ENCODE results near the gene HRH3. TPM values are rescaled to one million over a fixed set of nuclear protein-coding genes. Genes with fewer than 3 reads are reported as not detected.

HRH3 gene
- total RNA-seq, 1 donor: not detected

DNA sequence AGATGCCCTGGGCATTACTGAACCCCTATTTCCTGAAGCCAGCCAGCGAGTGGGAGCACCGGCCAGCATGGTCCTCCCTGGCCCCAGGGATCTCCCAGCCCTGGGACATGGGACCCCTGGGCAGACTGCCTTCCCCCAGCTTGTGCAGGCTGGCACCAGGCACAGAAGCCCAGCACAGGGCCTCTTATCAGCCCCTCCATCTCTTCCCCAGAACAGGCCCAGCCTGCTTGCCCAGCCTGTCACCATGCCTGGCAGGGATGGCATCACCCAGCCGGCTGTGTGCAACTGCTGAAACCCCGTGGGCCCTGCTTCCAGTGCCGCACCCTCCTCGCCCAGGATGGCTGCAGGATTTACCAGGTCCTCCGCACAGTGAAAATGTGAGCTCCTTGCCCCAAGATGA is 12.1 kb upstream of the HRH3 start:
- TF ChIP-seq, protein P1, sequence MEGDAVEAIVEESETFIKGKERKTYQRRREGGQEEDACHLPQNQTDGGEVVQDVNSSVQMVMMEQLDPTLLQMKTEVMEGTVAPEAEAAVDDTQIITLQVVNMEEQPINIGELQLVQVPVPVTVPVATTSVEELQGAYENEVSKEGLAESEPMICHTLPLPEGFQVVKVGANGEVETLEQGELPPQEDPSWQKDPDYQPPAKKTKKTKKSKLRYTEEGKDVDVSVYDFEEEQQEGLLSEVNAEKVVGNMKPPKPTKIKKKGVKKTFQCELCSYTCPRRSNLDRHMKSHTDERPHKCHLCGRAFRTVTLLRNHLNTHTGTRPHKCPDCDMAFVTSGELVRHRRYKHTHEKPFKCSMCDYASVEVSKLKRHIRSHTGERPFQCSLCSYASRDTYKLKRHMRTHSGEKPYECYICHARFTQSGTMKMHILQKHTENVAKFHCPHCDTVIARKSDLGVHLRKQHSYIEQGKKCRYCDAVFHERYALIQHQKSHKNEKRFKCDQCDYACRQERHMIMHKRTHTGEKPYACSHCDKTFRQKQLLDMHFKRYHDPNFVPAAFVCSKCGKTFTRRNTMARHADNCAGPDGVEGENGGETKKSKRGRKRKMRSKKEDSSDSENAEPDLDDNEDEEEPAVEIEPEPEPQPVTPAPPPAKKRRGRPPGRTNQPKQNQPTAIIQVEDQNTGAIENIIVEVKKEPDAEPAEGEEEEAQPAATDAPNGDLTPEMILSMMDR (IDR thresholded peaks at IDR 0.05; ENCODE audit: insufficient read depth, low read length): no peak
- no peak overlapping the region for H3K4me3 ChIP-seq (ENCODE audit: low read depth, low read length)
- no peak for DNase-seq (ENCODE audit: low read depth)

DNA sequence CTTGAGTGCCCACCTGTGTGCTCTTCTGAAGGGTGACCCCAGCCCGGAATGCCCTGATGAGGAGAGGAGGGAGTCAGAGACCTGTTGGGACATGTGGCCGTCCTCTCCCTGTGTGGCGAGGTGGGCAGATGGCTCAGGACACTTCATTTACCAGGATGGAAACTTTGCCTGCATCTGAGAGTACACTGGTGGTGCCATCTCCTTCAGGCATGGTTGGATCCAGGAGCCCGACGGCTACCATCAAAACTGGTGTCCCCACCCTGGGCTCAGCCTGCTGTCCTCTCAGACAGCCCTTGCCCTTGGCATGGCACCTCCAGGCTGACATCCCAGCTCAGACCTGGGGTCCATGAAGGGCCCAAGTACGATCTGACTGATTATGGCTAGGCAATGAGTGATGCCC is 11.2 kb upstream of the HRH3 start:
- no peak overlapping the region for H3K4me3 ChIP-seq (ENCODE audit: low read depth, low read length)
- TF ChIP-seq, protein P1 (IDR thresholded peaks at IDR 0.05; ENCODE audit: insufficient read depth, low read length): no peak
- no peak for DNase-seq (ENCODE audit: low read depth)

DNA sequence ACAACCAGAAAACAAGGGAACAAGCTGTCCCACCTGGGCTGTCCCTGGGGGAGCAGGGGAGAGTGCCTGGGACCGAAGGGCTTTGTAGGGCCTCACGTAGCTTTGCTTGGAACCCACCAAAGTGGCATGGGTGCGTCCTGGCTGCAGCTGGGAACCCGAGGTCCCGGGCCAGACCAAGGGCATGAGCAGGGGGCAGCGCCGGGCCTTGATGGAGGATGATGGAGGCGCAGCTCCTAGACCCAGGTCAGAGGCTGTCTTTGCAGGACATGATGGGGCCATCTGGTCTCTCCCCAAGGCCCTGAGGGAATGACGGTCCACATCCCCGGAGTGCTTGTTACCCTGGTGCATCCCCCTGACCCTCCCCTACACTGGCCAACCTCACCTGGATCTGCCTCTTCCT is 10.6 kb upstream of the HRH3 start:
- no peak for DNase-seq (ENCODE audit: low read depth)
- TF ChIP-seq, protein P1 (IDR thresholded peaks at IDR 0.05; ENCODE audit: insufficient read depth, low read length): no peak
- H3K4me3 ChIP-seq (ENCODE audit: low read depth, low read length): no peak overlapping the region

DNA sequence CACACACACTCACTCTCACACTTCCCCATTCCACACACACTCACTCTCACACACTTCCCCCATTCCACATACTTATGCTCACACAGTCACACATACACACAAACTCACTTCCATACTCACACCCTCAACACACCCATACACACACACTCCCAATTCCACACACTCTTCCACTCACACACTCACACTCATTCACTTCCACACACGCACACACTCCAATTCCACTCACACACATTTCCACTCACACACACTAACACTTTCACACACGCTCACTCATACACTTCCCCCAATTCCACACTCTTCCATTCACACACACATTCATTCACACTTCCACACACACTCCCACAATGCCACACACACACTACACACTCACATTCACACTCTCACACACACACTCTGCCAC is 10.2 kb upstream of the HRH3 start:
- TF ChIP-seq, protein P1 (IDR thresholded peaks at IDR 0.05; ENCODE audit: insufficient read depth, low read length): no peak
- H3K4me3 ChIP-seq (ENCODE audit: low read depth, low read length): no peak overlapping the region
- DNase-seq (ENCODE audit: low read depth): no peak

DNA sequence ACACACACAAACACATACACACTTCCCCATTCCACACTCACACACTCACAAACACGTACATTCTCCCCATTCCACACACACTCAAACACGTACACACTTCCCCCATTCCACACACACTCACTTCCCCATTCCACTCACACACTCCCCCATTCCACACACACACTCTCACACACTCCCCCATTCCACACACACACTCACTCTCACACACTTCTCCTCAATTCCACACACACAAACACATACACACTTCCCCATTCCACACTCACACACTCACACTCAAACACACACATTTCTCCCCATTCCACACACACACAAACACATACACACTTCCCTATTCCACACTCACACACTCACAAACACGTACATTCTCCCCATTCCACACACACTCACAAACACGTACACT is 9.6 kb upstream of the HRH3 start:
- DNase-seq (ENCODE audit: low read depth): no peak
- TF ChIP-seq, protein P1 (IDR thresholded peaks at IDR 0.05; ENCODE audit: insufficient read depth, low read length): no peak
- no peak overlapping the region for H3K4me3 ChIP-seq (ENCODE audit: low read depth, low read length)

DNA sequence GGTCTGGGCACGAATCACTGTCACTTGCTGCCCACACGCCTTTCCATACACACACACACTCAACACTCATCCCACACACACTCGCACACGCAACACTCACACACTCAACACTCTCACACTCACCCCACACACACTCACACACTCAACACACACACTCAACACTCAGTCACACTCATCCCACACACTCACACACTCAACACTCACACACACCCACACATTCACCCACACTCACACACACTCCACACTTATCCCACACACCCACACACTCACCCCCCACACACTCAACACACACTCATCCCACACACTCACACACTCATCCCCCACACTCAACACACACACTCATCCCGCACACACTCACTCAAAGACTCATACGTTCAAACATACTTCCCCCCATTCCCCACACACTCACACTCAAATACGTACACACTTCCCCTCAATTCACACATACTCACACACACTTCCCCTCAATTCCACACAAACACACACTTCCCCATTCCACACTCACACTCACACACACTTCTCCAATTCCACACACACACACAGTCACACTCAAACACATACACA is 9.0 kb upstream of the HRH3 start:
- DNase-seq (ENCODE audit: low read depth): no peak
- no peak overlapping the region for H3K4me3 ChIP-seq (ENCODE audit: low read depth, low read length)
- TF ChIP-seq, protein P1 (IDR thresholded peaks at IDR 0.05; ENCODE audit: insufficient read depth, low read length): no peak

Measured in fibroblast of the aortic adventitia (primary cell).